GM12878 (cell line): ENCODE results near the gene ABCC5. TPM values are rescaled to one million over a fixed set of nuclear protein-coding genes. Genes with fewer than 3 reads are reported as not detected.
"Not testable (repeated sequence)": the region's sequence is repeated elsewhere in the genome, so short reads cannot be mapped to it uniquely, and the experiment has no call there.

ENCODE experiments used
- ATAC-seq: fragments of 200-7000 bp; cut with Tn5 transposase; 3 replicates; pipeline ENCODE4 v1.9.1; 2020; ENCODE audit warnings: mild to moderate bottlenecking, moderate library complexity
- BruUV-seq: library from RNA; stranded (reverse); fragments of 400-500 nt; replicated peaks from 2 replicates; lab custom pipeline; 2021; lab: Mats Ljungman, UMichigan
- CTCF ChIA-PET: fragments of 300-600 bp; sonication (Branson Sonifier 250); formaldehyde crosslinking; extraction: SDS; loops from one replicate; lab custom pipeline; 2021; ENCODE audit warnings: inconsistent platforms; lab: Yijun Ruan, JAX
- POLR2A ChIA-PET: fragments of 350-600 bp; formaldehyde crosslinking; extraction: SDS; loops from one replicate; lab custom pipeline; 2021; ENCODE audit warnings: inconsistent platforms; lab: Charles Lee
- RAD21 ChIA-PET: fragments of 300-600 bp; sonication (Branson Sonifier 250); formaldehyde crosslinking; loops from one replicate; lab custom pipeline; 2023; ENCODE audit warnings: antibody characterized with exemption; ENCODE audit not compliant: unreplicated experiment; lab: Charles Lee
- SMC1A ChIA-PET: fragments of 300-600 bp; sonication (Branson Sonifier 250); formaldehyde crosslinking; loops from one replicate; lab custom pipeline; 2023; ENCODE audit not compliant: unreplicated experiment, uncharacterized antibody; lab: Charles Lee
- DNase-seq: peaks from one replicate; pipeline ENCODE4 v3.0.0-alpha.2; 2011; ENCODE audit warnings: low read depth, low spot score
- FAIRE-seq: peaks from 3 replicates; lab custom pipeline; 2011; peaks lifted over from hg19 to GRCh38; lab: Jason Lieb, UNC
- H2AFZ ChIP-seq: 2 replicates; pipeline ENCODE4 v1.6.0; 2011; ENCODE audit warnings: low read depth, low read length, control low read depth; ENCODE audit not compliant: control insufficient read depth
- H3K27ac ChIP-seq: 2 replicates; pipeline ENCODE4 v1.5.1; 2011; ENCODE audit warnings: control low read depth; ENCODE audit not compliant: control insufficient read depth, insufficient read depth
- H3K27me3 ChIP-seq, 2 experiments: replicated peaks in 1 of 2; 2 replicates each; pipeline versions ENCODE4 v1.6.0 to v1.6.1; 2011; ENCODE audit warnings: low read length in 1 of 2; ENCODE audit not compliant: control insufficient read depth in 2 of 2, insufficient read depth in 2 of 2
- H3K36me3 ChIP-seq, 2 experiments: 2 replicates each; pipeline ENCODE4 v1.5.1; 2011; ENCODE audit warnings: low read length in 1 of 2; ENCODE audit not compliant: control insufficient read depth in 2 of 2, insufficient read depth in 2 of 2
- H3K4me1 ChIP-seq: 2 replicates; pipeline ENCODE4 v1.6.1; 2011; ENCODE audit warnings: mild to moderate bottlenecking, low read length, moderate library complexity, mixed read lengths; ENCODE audit not compliant: control insufficient read depth, insufficient read depth
- H3K4me2 ChIP-seq: 2 replicates; pipeline ENCODE4 v1.6.0; 2011; ENCODE audit warnings: control low read depth; ENCODE audit not compliant: control insufficient read depth, insufficient read depth
- H3K4me3 ChIP-seq: fragments of 200-600 bp; sonication (generic); 2 replicates; pipeline ENCODE4 v1.5.1; 2016
- H3K79me2 ChIP-seq: 2 replicates; pipeline ENCODE4 v1.6.0; 2011; ENCODE audit warnings: low read length; ENCODE audit not compliant: control insufficient read depth, insufficient read depth
- H3K9ac ChIP-seq: 2 replicates; pipeline ENCODE4 v1.8.0; 2011; ENCODE audit warnings: low read length, control low read depth, mixed read lengths; ENCODE audit not compliant: control insufficient read depth, insufficient read depth
- H3K9me3 ChIP-seq: replicated peaks from 3 replicates; pipeline ENCODE4 v1.5.1; 2011; ENCODE audit warnings: mild to moderate bottlenecking, low read length; ENCODE audit not compliant: control insufficient read depth, insufficient read depth
- H4K20me1 ChIP-seq: 2 replicates; pipeline ENCODE4 v1.6.0; 2011; ENCODE audit not compliant: control insufficient read depth, insufficient read depth
- ASH2L ChIP-seq: fragments of 300-600, 200-600 bp; sonication (generic); IDR thresholded peaks from 2 replicates; pipeline ENCODE4 v1.6.1; 2017; ENCODE audit warnings: low read depth, mild to moderate bottlenecking, borderline replicate concordance
- CBFB ChIP-seq: IDR thresholded peaks from 2 replicates; pipeline ENCODE4 v1.6.1; 2016; ENCODE audit warnings: antibody characterized with exemption, low read depth
- CBX3 ChIP-seq: fragments of 200-600 bp; sonication (generic); IDR thresholded peaks from 2 replicates; pipeline ENCODE4 v1.6.1; 2016; ENCODE audit warnings: low read depth, borderline replicate concordance
- ETV6 ChIP-seq, 2 experiments: fragments of 450-650 bp in 1 of 2; IDR thresholded peaks in 1 of 2; conservative IDR thresholded peaks in 1 of 2; 2 replicates each; pipeline ENCODE4 v1.6.1; 2014; ENCODE audit warnings: antibody characterized with exemption in 1 of 2, borderline replicate concordance in 1 of 2, low read depth in 1 of 2, mild to moderate bottlenecking in 1 of 2, moderate library complexity in 1 of 2
- IRF4 ChIP-seq: IDR thresholded peaks from 2 replicates; pipeline ENCODE4 v1.6.1; 2011; ENCODE audit warnings: low read depth, low read length
- JUNB ChIP-seq: IDR thresholded peaks from 2 replicates; pipeline ENCODE4 v1.6.1; 2016; ENCODE audit warnings: antibody characterized with exemption, mild to moderate bottlenecking
- POLR2A ChIP-seq: IDR thresholded peaks from 2 replicates; pipeline ENCODE4 v1.6.1; 2011; ENCODE audit warnings: low read depth, mild to moderate bottlenecking, low read length
- POU2F2 ChIP-seq: IDR thresholded peaks from 3 replicates; pipeline ENCODE4 v1.6.1; 2011; ENCODE audit warnings: low read depth, mild to moderate bottlenecking, low read length, borderline replicate concordance
- SP1 ChIP-seq: IDR thresholded peaks from one replicate; pipeline ENCODE4 v1.6.1; 2011; ENCODE audit warnings: low read depth, low read length
- SREBF1 ChIP-seq: IDR thresholded peaks from 2 replicates; pipeline ENCODE4 v1.6.1; 2012; ENCODE audit warnings: mild to moderate bottlenecking, low read length
- TAF1 ChIP-seq: IDR thresholded peaks from 2 replicates; pipeline ENCODE4 v1.6.1; 2011; ENCODE audit warnings: mild to moderate bottlenecking, low read depth, low read length, borderline replicate concordance
- TBL1XR1 ChIP-seq: IDR thresholded peaks from 2 replicates; pipeline ENCODE4 v1.6.1; 2012; ENCODE audit warnings: low read depth, low read length, improper control_type of control experiment
- ZNF622 ChIP-seq: fragments of 450-650 bp; IDR thresholded peaks from 2 replicates; pipeline ENCODE4 v1.6.1; 2017; ENCODE audit warnings: mild to moderate bottlenecking, inconsistent platforms
- WGBS: methylation state at CpG from one replicate; pipeline ENCODE4 v1.1.6; 2016; ENCODE audit warnings: low lambda C conversion rate; ENCODE audit not compliant: insufficient replicate concordance, insufficient coverage; ENCODE audit errors: missing lambda C conversion rate; 5-methylcytosine and 5-hydroxymethylcytosine counted together
- in situ Hi-C: fragments of 300-500 bp; cut with MboI; formaldehyde crosslinking; loops from 9 replicates; pipeline ENCODE4 v1.14.3; 2018; ENCODE audit warnings: mixed read lengths
- intact Hi-C: fragments of 100-400 bp; cut with micrococcal nuclease; formaldehyde crosslinking; loops from one replicate; pipeline ENCODE4 v1.14.2; 2022; ENCODE audit not compliant: unreplicated experiment
- polyA plus RNA-seq, 11 experiments: library from polyadenylated mRNA; depleted of rRNA in 4 of 11; unstranded in 6 of 11; stranded (reverse) in 5 of 11; fragments of >200 nt; fragmentation: Nextera tagmentation in 4 of 11; fragmentation: Illumina TruSeq in 1 of 11; extraction: Ambion mirVana in 4 of 11; extraction: Trizol in 1 of 11; gene quantifications; 1 replicate in 1 of 11; 2 replicates in 10 of 11; pipeline versions ENCODE4 v1.2.1 to v1.2.3, GENCODE V29; 2011 to 2016; ENCODE audit warnings: inconsistent platforms in 2 of 11, missing spikeins in 2 of 11, low read depth in 1 of 11
- total RNA-seq, 4 experiments: library from RNA; depleted of rRNA in 3 of 4; stranded (reverse); fragments of >200 nt in 3 of 4; fragmentation: Illumina TruSeq in 1 of 4; extraction: Trizol in 1 of 4; gene quantifications; 2 replicates each; pipeline versions ENCODE4 v1.2.1 to v1.2.3, GENCODE V29; 2013 to 2021
- TF ChIP-seq, protein P1 (sequence below): fragments of 450-650 bp; IDR thresholded peaks from 2 replicates; pipeline ENCODE4 v1.6.1; 2016; ENCODE audit warnings: mild to moderate bottlenecking
- TF ChIP-seq, protein P2 (sequence below): fragments of 450-650 bp; IDR thresholded peaks from 2 replicates; pipeline ENCODE4 v1.6.1; 2017; ENCODE audit warnings: mild to moderate bottlenecking, low read depth, inconsistent platforms; ENCODE audit not compliant: poor library complexity, severe bottlenecking

ABCC5 gene
- total and polyA plus RNA-seq, 10 of the 15 experiments (the other 5 are each of a cell fraction or from before 2014, with no cell fraction given): 6.0 to 17.8 (median 9.7) TPM

DNA sequence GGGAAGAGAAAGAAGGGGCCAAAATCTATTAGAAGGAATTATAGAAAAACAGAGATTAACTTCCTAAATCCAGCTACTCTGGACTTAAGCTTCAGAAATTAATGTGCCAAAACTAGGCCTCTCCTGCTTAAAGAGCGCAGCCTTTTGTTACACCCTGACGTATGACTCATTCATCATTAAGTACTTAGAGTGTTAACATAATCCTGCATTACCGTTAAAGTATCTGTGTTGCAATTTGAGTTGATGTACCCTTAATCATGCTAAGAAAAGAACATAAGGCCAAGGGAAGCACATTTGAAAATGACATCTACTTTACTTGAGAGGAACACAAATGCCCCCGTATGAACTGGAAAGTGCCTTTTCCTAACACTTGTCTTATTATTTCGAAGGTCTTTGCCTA, 21.7 kb upstream of the ABCC5 start (continued):
- TF ChIP-seq SP1 (no peak), SREBF1 (no peak), ETV6 (conservative IDR thresholded peaks at IDR 0.05 in 1 of 2, IDR thresholded peaks at IDR 0.05 in 1 of 2; ENCODE audit: borderline replicate concordance in 1 of 2, low read depth in 1 of 2) (no peak), POU2F2 (no peak)

DNA sequence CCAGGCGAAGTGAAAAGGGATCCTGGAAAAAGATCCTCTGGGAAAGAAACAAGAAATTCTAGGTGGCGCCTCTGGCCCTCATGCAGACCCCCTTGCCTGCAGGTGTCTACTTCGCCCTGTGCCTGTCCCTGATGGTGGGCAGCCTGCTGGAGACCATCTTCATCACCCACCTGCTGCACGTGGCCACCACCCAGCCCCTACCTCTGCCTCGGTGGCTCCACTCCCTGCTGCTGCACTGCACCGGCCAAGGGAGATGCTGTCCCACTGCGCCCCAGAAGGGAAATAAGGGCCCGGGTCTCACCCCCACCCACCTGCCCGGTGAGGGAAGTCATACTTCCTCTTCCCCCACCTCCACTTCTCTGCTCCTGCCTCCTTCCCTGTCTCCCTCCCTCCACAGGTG, 20.6 kb upstream of the ABCC5 start:
- BruUV-seq, H3K36me3 ChIP-seq, RAD21 ChIA-PET, POLR2A ChIA-PET, H3K27ac ChIP-seq, H3K79me2 ChIP-seq, CTCF ChIA-PET, H3K9ac ChIP-seq, H4K20me1 ChIP-seq, ATAC-seq, DNase-seq, H3K4me2 ChIP-seq, SMC1A ChIA-PET, FAIRE-seq, H3K4me1 ChIP-seq, H3K9me3 ChIP-seq, H3K27me3 ChIP-seq, in situ Hi-C loops, H2AFZ ChIP-seq, intact Hi-C loops, H3K4me3 ChIP-seq: not testable (repeated sequence)
- 31% methylated on average over 8 of the region's 9 CpGs for WGBS

DNA sequence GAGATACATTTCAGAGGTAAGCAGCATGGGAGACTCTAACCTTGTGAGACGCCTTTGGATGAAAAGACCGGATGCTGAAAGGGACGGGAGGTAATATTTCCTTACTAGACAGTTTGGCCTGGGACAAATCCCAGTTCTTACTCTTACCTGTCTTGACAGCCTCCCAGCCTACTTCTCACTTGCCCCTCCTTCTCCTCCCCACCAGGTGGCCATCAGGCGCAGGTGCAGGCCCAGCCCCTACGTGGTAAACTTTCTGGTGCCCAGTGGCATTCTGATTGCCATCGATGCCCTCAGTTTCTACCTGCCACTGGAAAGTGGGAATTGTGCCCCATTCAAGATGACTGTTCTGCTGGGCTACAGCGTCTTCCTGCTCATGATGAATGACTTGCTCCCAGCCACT, 20.1 kb upstream of the ABCC5 start:
- ATAC-seq (no peak), FAIRE-seq (no peak), DNase-seq (no peak)
- H3K4me1 ChIP-seq: no peaks in the 10 kb centered on the region
- no TSS peak for BruUV-seq
- ChIA-PET SMC1A (no interaction called here), RAD21 (no interaction called here), CTCF (no interaction called here), POLR2A (no interaction called here)
- in situ Hi-C loops: no loop called here
- no peaks in the 10 kb centered on the region for H3K36me3 ChIP-seq
- no peak overlapping the region for H3K9ac ChIP-seq
- 26% methylated on average over 7 of the region's 7 CpGs for WGBS
- peaks cover 0 to 5% of the 10 kb centered on the region in 2 experiments; a peak in 1 of 4 replicates for H3K27me3 ChIP-seq
- H3K4me2 ChIP-seq: no peak overlapping the region
- no peaks in the 10 kb centered on the region for H3K9me3 ChIP-seq
- no peak overlapping the region for H3K4me3 ChIP-seq
- H4K20me1 ChIP-seq: no peaks in the 10 kb centered on the region
- H2AFZ ChIP-seq: no peak overlapping the region
- intact Hi-C loops: no loop called here
- H3K27ac ChIP-seq: no peak overlapping the region
- no peaks in the 10 kb centered on the region for H3K79me2 ChIP-seq
- TF ChIP-seq, protein P1, sequence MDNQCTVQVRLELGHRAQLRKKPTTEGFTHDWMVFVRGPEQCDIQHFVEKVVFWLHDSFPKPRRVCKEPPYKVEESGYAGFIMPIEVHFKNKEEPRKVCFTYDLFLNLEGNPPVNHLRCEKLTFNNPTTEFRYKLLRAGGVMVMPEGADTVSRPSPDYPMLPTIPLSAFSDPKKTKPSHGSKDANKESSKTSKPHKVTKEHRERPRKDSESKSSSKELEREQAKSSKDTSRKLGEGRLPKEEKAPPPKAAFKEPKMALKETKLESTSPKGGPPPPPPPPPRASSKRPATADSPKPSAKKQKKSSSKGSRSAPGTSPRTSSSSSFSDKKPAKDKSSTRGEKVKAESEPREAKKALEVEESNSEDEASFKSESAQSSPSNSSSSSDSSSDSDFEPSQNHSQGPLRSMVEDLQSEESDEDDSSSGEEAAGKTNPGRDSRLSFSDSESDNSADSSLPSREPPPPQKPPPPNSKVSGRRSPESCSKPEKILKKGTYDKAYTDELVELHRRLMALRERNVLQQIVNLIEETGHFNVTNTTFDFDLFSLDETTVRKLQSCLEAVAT: no peak
- TF ChIP-seq ASH2L (no peak), IRF4 (no peak), TBL1XR1 (no peak), JUNB (no peak), CBFB (no peak), TAF1 (no peak), CBX3 (no peak), ZNF622 (no peak), POLR2A (no peak)
- TF ChIP-seq, protein P2, sequence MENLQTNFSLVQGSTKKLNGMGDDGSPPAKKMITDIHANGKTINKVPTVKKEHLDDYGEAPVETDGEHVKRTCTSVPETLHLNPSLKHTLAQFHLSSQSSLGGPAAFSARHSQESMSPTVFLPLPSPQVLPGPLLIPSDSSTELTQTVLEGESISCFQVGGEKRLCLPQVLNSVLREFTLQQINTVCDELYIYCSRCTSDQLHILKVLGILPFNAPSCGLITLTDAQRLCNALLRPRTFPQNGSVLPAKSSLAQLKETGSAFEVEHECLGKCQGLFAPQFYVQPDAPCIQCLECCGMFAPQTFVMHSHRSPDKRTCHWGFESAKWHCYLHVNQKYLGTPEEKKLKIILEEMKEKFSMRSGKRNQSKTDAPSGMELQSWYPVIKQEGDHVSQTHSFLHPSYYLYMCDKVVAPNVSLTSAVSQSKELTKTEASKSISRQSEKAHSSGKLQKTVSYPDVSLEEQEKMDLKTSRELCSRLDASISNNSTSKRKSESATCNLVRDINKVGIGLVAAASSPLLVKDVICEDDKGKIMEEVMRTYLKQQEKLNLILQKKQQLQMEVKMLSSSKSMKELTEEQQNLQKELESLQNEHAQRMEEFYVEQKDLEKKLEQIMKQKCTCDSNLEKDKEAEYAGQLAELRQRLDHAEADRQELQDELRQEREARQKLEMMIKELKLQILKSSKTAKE: no peak
